IMR-90 (cell line): Measurements from ENCODE around the gene SRGAP3. TPM values are rescaled to one million over a fixed set of nuclear protein-coding genes. Genes with fewer than 3 reads are reported as not detected.

Experiments
- ATAC-seq: fragments of 200-7000 bp; cut with Tn5 transposase; 2 replicates; pipeline ENCODE4 v1.9.1; 2020; ENCODE audit warnings: low read depth, mild to moderate bottlenecking, moderate library complexity
- BruUV-seq: library from RNA; stranded (reverse); fragments of 400-500 nt; replicated peaks from 2 replicates; lab custom pipeline; 2021; lab: Mats Ljungman, UMichigan
- CTCF ChIA-PET: fragments of 300-600 bp; formaldehyde crosslinking; extraction: SDS; loops from one replicate; lab custom pipeline; 2021; ENCODE audit warnings: antibody characterized with exemption; lab: Yijun Ruan, JAX
- POLR2A ChIA-PET: fragments of 300-600 bp; sonication (Branson Sonifier 250); formaldehyde crosslinking; loops from one replicate; lab custom pipeline; 2022; ENCODE audit warnings: antibody characterized with exemption; ENCODE audit not compliant: unreplicated experiment; lab: Charles Lee
- DNase-seq: peaks from one replicate; pipeline ENCODE4 v3.0.0; 2013
- H2AFZ ChIP-seq: replicated peaks from 2 replicates; pipeline ENCODE3; 2013; ENCODE audit warnings: low read length, mild to moderate bottlenecking; ENCODE audit not compliant: poor library complexity
- H2AK5ac ChIP-seq: 2 replicates; pipeline ENCODE4 v1.6.1; 2013; ENCODE audit warnings: low read depth, low read length, inconsistent platforms
- H2AK9ac ChIP-seq: replicated peaks from 2 replicates; pipeline ENCODE3; 2013; ENCODE audit warnings: mild to moderate bottlenecking, low read depth, low read length, moderate library complexity; ENCODE audit not compliant: poor library complexity
- H2BK120ac ChIP-seq: 2 replicates; pipeline ENCODE4 v1.6.1; 2013; ENCODE audit warnings: low read depth, low read length, inconsistent platforms
- H2BK15ac ChIP-seq: 3 replicates; pipeline ENCODE4 v1.6.1; 2013; ENCODE audit warnings: low read depth, low read length, inconsistent platforms
- H2BK20ac ChIP-seq: 2 replicates; pipeline ENCODE4 v1.6.1; 2013; ENCODE audit warnings: low read depth, mild to moderate bottlenecking, inconsistent platforms, low read length, moderate library complexity
- H2BK5ac ChIP-seq: 2 replicates; pipeline ENCODE4 v1.6.1; 2013; ENCODE audit warnings: mild to moderate bottlenecking, low read depth, low read length, inconsistent platforms; ENCODE audit not compliant: poor library complexity, severe bottlenecking
- H3K14ac ChIP-seq: replicated peaks from 2 replicates; pipeline ENCODE4 v1.6.1; 2013; ENCODE audit warnings: low read depth, low read length, inconsistent platforms
- H3K18ac ChIP-seq: 2 replicates; pipeline ENCODE4 v1.6.1; 2013; ENCODE audit warnings: low read depth, low read length, control low read depth
- H3K23ac ChIP-seq: 2 replicates; pipeline ENCODE4 v1.6.1; 2013; ENCODE audit warnings: low read depth, low read length, inconsistent platforms
- H3K27ac ChIP-seq: 2 replicates; pipeline ENCODE4 v1.5.1; 2013; ENCODE audit warnings: mild to moderate bottlenecking, control low read depth, low read length; ENCODE audit not compliant: insufficient read depth
- H3K27me3 ChIP-seq: 2 replicates; pipeline ENCODE4 v1.6.1; 2013; ENCODE audit warnings: low read length; ENCODE audit not compliant: control insufficient read depth, insufficient read depth
- H3K36me3 ChIP-seq: 2 replicates; pipeline ENCODE4 v1.6.1; 2013; ENCODE audit warnings: low read length, mixed read lengths; ENCODE audit not compliant: control insufficient read depth, insufficient read depth
- H3K4ac ChIP-seq: 2 replicates; pipeline ENCODE4 v1.6.1; 2013; ENCODE audit warnings: low read depth, low read length, inconsistent platforms
- H3K4me1 ChIP-seq: 2 replicates; pipeline ENCODE4 v1.6.1; 2013; ENCODE audit warnings: low read length, mixed read lengths; ENCODE audit not compliant: control insufficient read depth, insufficient read depth
- H3K4me2 ChIP-seq: 2 replicates; pipeline ENCODE4 v1.6.1; 2013; ENCODE audit warnings: low read depth, mild to moderate bottlenecking, control low read depth, low read length, moderate library complexity
- H3K4me3 ChIP-seq: 2 replicates; pipeline ENCODE4 v1.5.1; 2013; ENCODE audit warnings: low read depth, mild to moderate bottlenecking, control low read depth, low read length, moderate library complexity; ENCODE audit not compliant: insufficient read depth
- H3K56ac ChIP-seq: 2 replicates; pipeline ENCODE4 v1.6.1; 2013; ENCODE audit warnings: low read length, inconsistent platforms; ENCODE audit not compliant: insufficient read depth; ENCODE audit errors: extremely low read depth
- H3K79me1 ChIP-seq, 2 experiments: 2 replicates each; pipeline ENCODE4 v1.6.1; 2013; ENCODE audit warnings: low read length in 2 of 2, inconsistent platforms in 1 of 2, low read depth in 1 of 2
- H3K9ac ChIP-seq: 2 replicates; pipeline ENCODE4 v1.6.1; 2013; ENCODE audit warnings: low read depth, low read length, control low read depth
- H3K9me1 ChIP-seq: 2 replicates; pipeline ENCODE4 v1.6.1; 2013; ENCODE audit warnings: low read length, inconsistent platforms; ENCODE audit not compliant: insufficient read depth
- H3K9me3 ChIP-seq: 2 replicates; pipeline ENCODE4 v1.6.1; 2013; ENCODE audit warnings: low read length; ENCODE audit not compliant: control insufficient read depth, insufficient read depth
- H4K20me1 ChIP-seq: 2 replicates; pipeline ENCODE4 v1.6.1; 2013; ENCODE audit warnings: low read length, inconsistent platforms; ENCODE audit not compliant: insufficient read depth
- H4K5ac ChIP-seq: 2 replicates; pipeline ENCODE4 v1.6.1; 2013; ENCODE audit warnings: mild to moderate bottlenecking, low read depth, low read length, control low read depth
- H4K8ac ChIP-seq, 2 experiments: 2 replicates each; pipeline ENCODE4 v1.6.1; 2013; ENCODE audit warnings: low read depth in 2 of 2, low read length in 2 of 2, control low read depth in 1 of 2, inconsistent platforms in 1 of 2
- H4K91ac ChIP-seq: 2 replicates; pipeline ENCODE4 v1.6.1; 2013; ENCODE audit warnings: low read depth, low read length, inconsistent platforms; ENCODE audit not compliant: insufficient read depth
- BHLHE40 ChIP-seq: fragments of 150-350 bp; IDR thresholded peaks from 2 replicates; pipeline ENCODE4 v1.6.1; 2016; ENCODE audit warnings: mild to moderate bottlenecking, low read depth, low read length
- FOS ChIP-seq: fragments of 150-350 bp; IDR thresholded peaks from 2 replicates; pipeline ENCODE4 v1.6.1; 2016; ENCODE audit warnings: low read depth, low read length
- MXI1 ChIP-seq: IDR thresholded peaks from 2 replicates; pipeline ENCODE4 v1.6.1; 2012; ENCODE audit warnings: low read depth, mild to moderate bottlenecking, low read length, moderate library complexity, borderline replicate concordance
- POLR2A ChIP-seq: IDR thresholded peaks from 2 replicates; pipeline ENCODE4 v1.6.1; 2012; ENCODE audit warnings: mild to moderate bottlenecking, low read depth, low read length
- RCOR1 ChIP-seq: IDR thresholded peaks from 2 replicates; pipeline ENCODE4 v1.6.1; 2012; ENCODE audit warnings: mild to moderate bottlenecking, low read length, improper control_type of control experiment; ENCODE audit not compliant: insufficient replicate concordance
- WGBS, 2 experiments: methylation state at CpG; one replicate each; pipeline versions ENCODE4 v1.1.5 to v1.1.7; 2013; ENCODE audit warnings: missing lambda C conversion rate in 2 of 2; ENCODE audit not compliant: insufficient read length in 1 of 2; ENCODE audit errors: extremely low coverage in 2 of 2; 5-methylcytosine and 5-hydroxymethylcytosine counted together
- dilution Hi-C: fragments of 300-500 bp; cut with HindIII; formaldehyde crosslinking; loops from one replicate; pipeline ENCODE4 v1.14.3; 2018; ENCODE audit warnings: low sequenced_read_pairs; ENCODE audit not compliant: unreplicated experiment
- in situ Hi-C: fragments of 300-500 bp; cut with MboI; formaldehyde crosslinking; loops from 3 replicates; pipeline ENCODE4 v1.14.3; 2019; ENCODE audit warnings: low sequenced_read_pairs, inconsistent platforms, mixed read lengths
- intact Hi-C: fragments of 100-400 bp; cut with micrococcal nuclease; formaldehyde crosslinking; loops from 2 replicates; pipeline ENCODE4 v1.10.0; 2022
- polyA plus RNA-seq, 3 experiments: library from polyadenylated mRNA; depleted of rRNA; stranded (reverse); fragments of >200 nt; gene quantifications; 2 replicates each; pipeline ENCODE4 v1.2.3, GENCODE V29; 2012; ENCODE audit warnings: low replicate concordance in 1 of 3
- total RNA-seq: library from RNA; depleted of rRNA; stranded (reverse); fragments of >200 nt; gene quantifications from 2 replicates; pipeline ENCODE4 v1.2.3, GENCODE V29; 2012
- TF ChIP-seq, protein P1 (sequence below): conservative IDR thresholded peaks from 2 replicates; pipeline ENCODE4 v1.5.1; 2012; ENCODE audit warnings: mild to moderate bottlenecking, low read depth, low read length, improper control_type of control experiment
- TF ChIP-seq, protein P2 (sequence below): fragments of 150-350 bp; IDR thresholded peaks from 2 replicates; pipeline ENCODE4 v1.6.1; 2016; ENCODE audit warnings: low read depth, mild to moderate bottlenecking, low read length, moderate library complexity, borderline replicate concordance

SRGAP3 gene
- total and polyA plus RNA-seq, 2 of the 4 experiments (the other 2 are of a cell fraction), result 0.68 to 1.4 TPM

DNA sequence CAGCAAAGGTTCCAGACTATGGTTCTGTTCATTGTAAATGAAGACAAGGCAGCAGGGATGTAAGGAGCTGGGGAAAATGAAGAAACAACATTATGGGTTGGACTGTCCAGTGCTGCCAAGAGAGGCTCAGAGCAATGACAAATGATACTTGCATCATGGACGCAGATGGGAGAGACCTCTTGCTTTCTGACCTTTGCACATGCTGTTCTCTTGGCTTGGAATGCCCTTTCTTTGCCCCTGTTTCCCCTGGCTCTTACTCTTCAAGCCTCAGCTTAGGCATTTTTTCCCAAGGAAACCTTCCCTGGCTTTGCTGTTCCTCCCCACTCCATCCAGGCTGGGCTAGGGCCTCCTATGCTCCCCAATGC, 226.2 kb downstream of the SRGAP3 start:
- no peak overlapping the region for H3K4ac ChIP-seq
- H4K5ac ChIP-seq, result no peak overlapping the region
- dilution Hi-C loops (no loop called here), in situ Hi-C loops (no loop called here), intact Hi-C loops (no loop called here)
- no peak overlapping the region for H2BK5ac ChIP-seq
- no peak overlapping the region for H2BK20ac ChIP-seq
- no peaks in the 10 kb centered on the region for H3K36me3 ChIP-seq
- ATAC-seq, result no peak
- H3K9ac ChIP-seq, result no peak overlapping the region
- BruUV-seq, result no TSS peak
- H2AK9ac ChIP-seq, result no peak overlapping the region
- no peak overlapping the region for H4K8ac ChIP-seq
- no peaks in the 10 kb centered on the region; the same call in 1 of the 2 replicates for H3K27me3 ChIP-seq
- no peaks in the 10 kb centered on the region for H3K79me1 ChIP-seq
- no peak overlapping the region for H3K4me3 ChIP-seq
- DNase-seq, result no peak
- no peak overlapping the region for H4K91ac ChIP-seq
- H2BK120ac ChIP-seq, result no peak overlapping the region
- TF ChIP-seq MXI1 (no peak), POLR2A (no peak), BHLHE40 (no peak), FOS (no peak), RCOR1 (no peak)
- TF ChIP-seq, protein P1, sequence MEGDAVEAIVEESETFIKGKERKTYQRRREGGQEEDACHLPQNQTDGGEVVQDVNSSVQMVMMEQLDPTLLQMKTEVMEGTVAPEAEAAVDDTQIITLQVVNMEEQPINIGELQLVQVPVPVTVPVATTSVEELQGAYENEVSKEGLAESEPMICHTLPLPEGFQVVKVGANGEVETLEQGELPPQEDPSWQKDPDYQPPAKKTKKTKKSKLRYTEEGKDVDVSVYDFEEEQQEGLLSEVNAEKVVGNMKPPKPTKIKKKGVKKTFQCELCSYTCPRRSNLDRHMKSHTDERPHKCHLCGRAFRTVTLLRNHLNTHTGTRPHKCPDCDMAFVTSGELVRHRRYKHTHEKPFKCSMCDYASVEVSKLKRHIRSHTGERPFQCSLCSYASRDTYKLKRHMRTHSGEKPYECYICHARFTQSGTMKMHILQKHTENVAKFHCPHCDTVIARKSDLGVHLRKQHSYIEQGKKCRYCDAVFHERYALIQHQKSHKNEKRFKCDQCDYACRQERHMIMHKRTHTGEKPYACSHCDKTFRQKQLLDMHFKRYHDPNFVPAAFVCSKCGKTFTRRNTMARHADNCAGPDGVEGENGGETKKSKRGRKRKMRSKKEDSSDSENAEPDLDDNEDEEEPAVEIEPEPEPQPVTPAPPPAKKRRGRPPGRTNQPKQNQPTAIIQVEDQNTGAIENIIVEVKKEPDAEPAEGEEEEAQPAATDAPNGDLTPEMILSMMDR, result no peak
- TF ChIP-seq, protein P2, sequence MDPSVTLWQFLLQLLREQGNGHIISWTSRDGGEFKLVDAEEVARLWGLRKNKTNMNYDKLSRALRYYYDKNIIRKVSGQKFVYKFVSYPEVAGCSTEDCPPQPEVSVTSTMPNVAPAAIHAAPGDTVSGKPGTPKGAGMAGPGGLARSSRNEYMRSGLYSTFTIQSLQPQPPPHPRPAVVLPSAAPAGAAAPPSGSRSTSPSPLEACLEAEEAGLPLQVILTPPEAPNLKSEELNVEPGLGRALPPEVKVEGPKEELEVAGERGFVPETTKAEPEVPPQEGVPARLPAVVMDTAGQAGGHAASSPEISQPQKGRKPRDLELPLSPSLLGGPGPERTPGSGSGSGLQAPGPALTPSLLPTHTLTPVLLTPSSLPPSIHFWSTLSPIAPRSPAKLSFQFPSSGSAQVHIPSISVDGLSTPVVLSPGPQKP, result no peak
- H3K14ac ChIP-seq, result no peak overlapping the region
- H2AK5ac ChIP-seq, result no peak overlapping the region
- no peaks in the 10 kb centered on the region for H3K9me1 ChIP-seq
- H3K4me1 ChIP-seq, result peaks cover 3% of the 10 kb centered on the region; the same call in 1 of the 2 replicates
- no peaks in the 10 kb centered on the region for H4K20me1 ChIP-seq
- no peak overlapping the region for H3K27ac ChIP-seq
- WGBS, 2 experiments, result 44% methylated on average over 1 of the region's 1 CpG; no CpG with 5 or more reads in 1 of the 2 experiments
- ChIA-PET CTCF (no interaction called here), POLR2A (no interaction called here)
- no peak overlapping the region for H3K56ac ChIP-seq
- H2AFZ ChIP-seq, result no peak overlapping the region
- no peak overlapping the region for H2BK15ac ChIP-seq
- H3K23ac ChIP-seq, result no peak overlapping the region
- H3K18ac ChIP-seq, result no peak overlapping the region
- no peaks in the 10 kb centered on the region for H3K9me3 ChIP-seq
- H3K4me2 ChIP-seq, result no peak overlapping the region
